Liver (tissue), 9 donors: ENCODE data around the gene HNRNPUL2. TPM values are rescaled to one million over a fixed set of nuclear protein-coding genes. Genes with fewer than 3 reads are reported as not detected.

Source experiments
- DNase-seq: peaks from one replicate; pipeline ENCODE4 v3.0.0-alpha.2; 2017; ENCODE audit warnings: low spot score
- H3K27ac ChIP-seq, 2 donors: one replicate each; pipeline ENCODE4 v1.7.0; 2013; ENCODE audit warnings: inconsistent platforms in 2 of 2, low read length in 2 of 2, control low read depth in 1 of 2, low read depth in 1 of 2, mild to moderate bottlenecking in 1 of 2
- H3K27me3 ChIP-seq, 4 donors: one replicate each; pipeline versions ENCODE4 v1.6.1 to v1.7.0; 2013; ENCODE audit warnings: low read length in 3 of 4, inconsistent platforms in 1 of 4, mild to moderate bottlenecking in 1 of 4, moderate library complexity in 1 of 4; ENCODE audit not compliant: control insufficient read depth in 4 of 4, insufficient read depth in 4 of 4
- H3K36me3 ChIP-seq, 4 donors: one replicate each; pipeline versions ENCODE4 v1.6.1 to v1.7.0; 2013; ENCODE audit warnings: low read length in 3 of 4, mild to moderate bottlenecking in 3 of 4, low read depth in 1 of 4, moderate library complexity in 1 of 4; ENCODE audit not compliant: control insufficient read depth in 4 of 4, insufficient read depth in 3 of 4
- H3K4me1 ChIP-seq, 4 donors: one replicate each; pipeline versions ENCODE4 v1.6.1 to v1.7.0; 2013; ENCODE audit warnings: low read length in 3 of 4, mild to moderate bottlenecking in 3 of 4, moderate library complexity in 1 of 4; ENCODE audit not compliant: control insufficient read depth in 4 of 4, insufficient read depth in 4 of 4
- H3K4me3 ChIP-seq, 3 donors: one replicate each; pipeline versions ENCODE4 v1.6.1 to v1.7.0; 2013; ENCODE audit warnings: low read length in 3 of 3, control low read depth in 1 of 3, low read depth in 1 of 3, mild to moderate bottlenecking in 1 of 3
- H3K9ac ChIP-seq, 2 donors: one replicate each; pipeline ENCODE4 v1.7.0; 2013; ENCODE audit warnings: low read length in 2 of 2, mild to moderate bottlenecking in 2 of 2, moderate library complexity in 2 of 2, control low read depth in 1 of 2, low read depth in 1 of 2
- H3K9me3 ChIP-seq, 4 donors: one replicate each; pipeline versions ENCODE4 v1.6.1 to v1.7.0; 2013; ENCODE audit warnings: low read length in 3 of 4; ENCODE audit not compliant: control insufficient read depth in 4 of 4
- CTCF ChIP-seq: fragments of 150-350 bp; IDR thresholded peaks from 2 replicates; pipeline ENCODE4 v1.5.1; 2017; ENCODE audit warnings: improper control_type of control experiment, low read depth, low read length; ENCODE audit not compliant: missing input control
- EGR1 ChIP-seq, 2 donors: IDR thresholded peaks; 2 replicates each; pipeline ENCODE4 v1.6.1; 2016 to 2018; ENCODE audit warnings: antibody characterized with exemption in 2 of 2, low read depth in 2 of 2
- FOXA1 ChIP-seq: IDR thresholded peaks from 2 replicates; pipeline ENCODE4 v1.6.1; 2016; ENCODE audit warnings: antibody characterized with exemption
- FOXA2 ChIP-seq: IDR thresholded peaks from 2 replicates; pipeline ENCODE4 v1.6.1; 2016; ENCODE audit warnings: antibody characterized with exemption
- GABPA ChIP-seq, 2 donors: IDR thresholded peaks in 1 of 2; conservative IDR thresholded peaks in 1 of 2; 2 replicates each; pipeline ENCODE4 v1.6.1; 2016; ENCODE audit warnings: antibody characterized with exemption in 2 of 2, mild to moderate bottlenecking in 1 of 2, moderate library complexity in 1 of 2
- HNF4A ChIP-seq, 2 donors: conservative IDR thresholded peaks; 2 replicates each; pipeline ENCODE4 v1.6.1; 2016; ENCODE audit warnings: antibody characterized with exemption in 2 of 2, mild to moderate bottlenecking in 2 of 2
- JUND ChIP-seq, 2 donors: IDR thresholded peaks; 2 replicates each; pipeline ENCODE4 v1.6.1; 2016; ENCODE audit warnings: antibody characterized with exemption in 2 of 2
- NR2F2 ChIP-seq: IDR thresholded peaks from 2 replicates; pipeline ENCODE4 v1.6.1; 2016; ENCODE audit warnings: antibody characterized with exemption
- RAD21 ChIP-seq, 2 donors: IDR thresholded peaks; 2 replicates each; pipeline ENCODE4 v1.6.1; 2016; ENCODE audit warnings: antibody characterized with exemption in 2 of 2, mild to moderate bottlenecking in 2 of 2
- REST ChIP-seq: IDR thresholded peaks from 2 replicates; pipeline ENCODE4 v1.6.1; 2016; ENCODE audit warnings: antibody characterized with exemption, mild to moderate bottlenecking
- RXRA ChIP-seq, 2 donors: IDR thresholded peaks; 2 replicates each; pipeline ENCODE4 v1.6.1; 2017 to 2018; ENCODE audit warnings: antibody characterized with exemption in 2 of 2, mild to moderate bottlenecking in 1 of 2
- SP1 ChIP-seq: IDR thresholded peaks from 2 replicates; pipeline ENCODE4 v1.6.1; 2018; ENCODE audit warnings: antibody characterized with exemption, mild to moderate bottlenecking
- TAF1 ChIP-seq: conservative IDR thresholded peaks from 2 replicates; pipeline ENCODE4 v1.6.1; 2016; ENCODE audit warnings: antibody characterized with exemption, mild to moderate bottlenecking
- YY1 ChIP-seq: IDR thresholded peaks from 2 replicates; pipeline ENCODE4 v1.6.1; 2016; ENCODE audit warnings: antibody characterized with exemption, mild to moderate bottlenecking
- WGBS: extraction: QIAGEN DNeasy Blood & Tissue Kit; methylation state at CpG from one replicate; pipeline ENCODE4 v1.1.7; 2013; 5-methylcytosine and 5-hydroxymethylcytosine counted together
- polyA plus RNA-seq, 2 donors: library from polyadenylated mRNA; stranded (reverse) in 1 of 2; unstranded in 1 of 2; fragments of 200-250 nt in 1 of 2; fragments of >200 nt in 1 of 2; fragmentation: Nextera tagmentation in 1 of 2; extraction: Ambion mirVana in 1 of 2; gene quantifications; one replicate each; pipeline versions ENCODE4 v1.2.1 to v1.2.3, GENCODE V29; 2013 to 2015
- total RNA-seq, 2 donors: library from RNA; depleted of rRNA; stranded (reverse); fragments of >200 nt; gene quantifications; one replicate each; pipeline ENCODE4 v1.2.3, GENCODE V29; 2014
- TF ChIP-seq, protein P1 (sequence below): IDR thresholded peaks from 2 replicates; pipeline ENCODE4 v1.6.1; 2016; ENCODE audit warnings: antibody characterized with exemption
- TF ChIP-seq, protein P2 (sequence below): IDR thresholded peaks from 2 replicates; pipeline ENCODE4 v1.6.1; 2016; ENCODE audit warnings: antibody characterized with exemption
- donor health status: healthy.
- donor health status: healthy.
- donor health status: healthy.
- donor health status: healthy.
- donor health status: healthy.

HNRNPUL2 gene
- total and polyA plus RNA-seq, 4 donors: 1.3 to 17.0 (median 13.0) TPM

DNA sequence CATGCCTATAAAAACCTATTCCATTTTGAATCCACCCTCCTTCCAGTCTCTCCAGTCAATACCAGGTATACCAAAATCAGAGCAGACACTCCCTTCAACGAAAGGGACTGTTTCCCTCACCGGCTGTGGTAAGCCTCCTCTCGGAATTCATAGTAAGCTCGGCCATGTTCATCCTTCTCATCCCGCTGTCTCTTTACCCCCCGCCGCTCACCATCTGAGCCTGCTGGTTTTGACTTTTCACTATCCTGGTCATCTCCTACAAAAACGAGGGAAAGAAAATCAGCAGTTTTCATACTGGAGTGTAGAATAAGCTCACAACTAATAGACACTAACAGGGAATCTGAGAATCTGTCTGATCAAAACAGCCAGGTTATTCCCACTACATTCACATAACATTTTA, 3.1 kb downstream of the HNRNPUL2 start:
- Histone ChIP-seq H3K9me3 (no peaks in the 10 kb centered on the region), H3K27me3 (no peaks in the 10 kb centered on the region), H3K4me3 (no peak overlapping the region), H3K27ac (no peak overlapping the region), H3K36me3 (peaks cover 18 to 46% (median 43%) of the 10 kb centered on the region in 4 donors), H3K9ac (no peak overlapping the region), H3K4me1 (peaks cover 0 to 28% (median 19%) of the 10 kb centered on the region in 4 donors)
- WGBS: 59% methylated on average over 8 of the region's 8 CpGs
- DNase-seq: no peak
- no peak for TF ChIP-seq GABPA (IDR thresholded peaks at IDR 0.05 in 1 of 2, conservative IDR thresholded peaks at IDR 0.05 in 1 of 2)
- no peak for TF ChIP-seq TAF1
- no peak for TF ChIP-seq RXRA (IDR thresholded peaks at IDR 0.05)

DNA sequence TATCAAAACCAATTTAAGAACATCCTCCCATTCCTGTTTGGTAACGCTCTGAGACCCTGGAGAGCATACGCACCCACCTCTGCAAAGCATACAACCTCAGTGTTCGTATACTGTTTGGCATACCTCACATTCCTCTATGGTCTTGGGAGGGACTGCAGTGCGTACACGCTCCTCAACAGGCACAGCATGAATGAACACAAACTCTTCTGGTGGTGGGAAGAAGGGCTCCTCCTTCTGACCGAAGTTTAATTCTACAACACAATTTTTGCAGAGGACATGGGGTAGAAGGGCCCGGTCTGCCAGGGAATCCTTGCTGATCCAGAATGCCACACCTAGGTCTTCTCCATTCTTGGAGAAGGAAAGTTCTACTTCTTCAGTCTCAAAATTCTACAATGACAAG, 5.3 kb downstream of the HNRNPUL2 start:
- Histone ChIP-seq H3K4me3 (no peak overlapping the region), H3K27me3 (no peaks in the 10 kb centered on the region), H3K9ac (no peak overlapping the region), H3K27ac (no peak overlapping the region), H3K36me3 (peaks cover 22 to 61% (median 59%) of the 10 kb centered on the region in 4 donors), H3K9me3 (no peaks in the 10 kb centered on the region), H3K4me1 (peaks cover 0 to 23% (median 14%) of the 10 kb centered on the region in 4 donors)
- WGBS: 83% methylated on average over 7 of the region's 7 CpGs
- TF ChIP-seq CTCF (no peak), YY1 (no peak), NR2F2 (no peak), FOXA2 (no peak), GABPA (IDR thresholded peaks at IDR 0.05 in 1 of 2, conservative IDR thresholded peaks at IDR 0.05 in 1 of 2) (no peak), TAF1 (no peak)
- TF ChIP-seq, protein P1, sequence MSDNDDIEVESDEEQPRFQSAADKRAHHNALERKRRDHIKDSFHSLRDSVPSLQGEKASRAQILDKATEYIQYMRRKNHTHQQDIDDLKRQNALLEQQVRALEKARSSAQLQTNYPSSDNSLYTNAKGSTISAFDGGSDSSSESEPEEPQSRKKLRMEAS: no peak
- DNase-seq: no peak

GRCh38 chr11:62719302-62719978, 7.8 kb downstream of the HNRNPUL2 start:
- peaks cover 26 to 85% (median 80%) of the 10 kb centered on the region in 4 donors for H3K36me3 ChIP-seq
- no peak overlapping the region for H3K27ac ChIP-seq
- no peaks in the 10 kb centered on the region for H3K9me3 ChIP-seq
- WGBS: 87% methylated on average over 2 of the region's 2 CpGs
- no peaks in the 10 kb centered on the region for H3K27me3 ChIP-seq
- no peak overlapping the region for H3K9ac ChIP-seq
- peaks cover 0 to 19% (median 16%) of the 10 kb centered on the region in 4 donors for H3K4me1 ChIP-seq
- DNase-seq: no peak
- no peak overlapping the region for H3K4me3 ChIP-seq
- TF ChIP-seq NR2F2 (no peak), REST (no peak), FOXA2 (no peak), YY1 (no peak), HNF4A (conservative IDR thresholded peaks at IDR 0.05) (no peak), EGR1 (IDR thresholded peaks at IDR 0.05; ENCODE audit: low read depth in 2 of 2) (no peak), GABPA (IDR thresholded peaks at IDR 0.05 in 1 of 2, conservative IDR thresholded peaks at IDR 0.05 in 1 of 2) (no peak), RAD21 (IDR thresholded peaks at IDR 0.05) (no peak), CTCF (no peak), SP1 (no peak), JUND (IDR thresholded peaks at IDR 0.05) (no peak), FOXA1 (no peak)
- TF ChIP-seq, protein P2, sequence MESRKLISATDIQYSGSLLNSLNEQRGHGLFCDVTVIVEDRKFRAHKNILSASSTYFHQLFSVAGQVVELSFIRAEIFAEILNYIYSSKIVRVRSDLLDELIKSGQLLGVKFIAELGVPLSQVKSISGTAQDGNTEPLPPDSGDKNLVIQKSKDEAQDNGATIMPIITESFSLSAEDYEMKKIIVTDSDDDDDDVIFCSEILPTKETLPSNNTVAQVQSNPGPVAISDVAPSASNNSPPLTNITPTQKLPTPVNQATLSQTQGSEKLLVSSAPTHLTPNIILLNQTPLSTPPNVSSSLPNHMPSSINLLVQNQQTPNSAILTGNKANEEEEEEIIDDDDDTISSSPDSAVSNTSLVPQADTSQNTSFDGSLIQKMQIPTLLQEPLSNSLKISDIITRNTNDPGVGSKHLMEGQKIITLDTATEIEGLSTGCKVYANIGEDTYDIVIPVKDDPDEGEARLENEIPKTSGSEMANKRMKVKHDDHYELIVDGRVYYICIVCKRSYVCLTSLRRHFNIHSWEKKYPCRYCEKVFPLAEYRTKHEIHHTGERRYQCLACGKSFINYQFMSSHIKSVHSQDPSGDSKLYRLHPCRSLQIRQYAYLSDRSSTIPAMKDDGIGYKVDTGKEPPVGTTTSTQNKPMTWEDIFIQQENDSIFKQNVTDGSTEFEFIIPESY: no peak
- TF ChIP-seq, protein P1: no peak
